GM23248 (cell line): ENCODE measurements around the gene EIF3B.

Experiments
- EZH2 ChIP-seq: fragments of 200-600 bp; sonication (generic); IDR thresholded peaks from 2 replicates; pipeline ENCODE4 v1.6.1; 2018; ENCODE audit warnings: antibody characterized with exemption, mild to moderate bottlenecking; ENCODE audit not compliant: insufficient read depth, poor library complexity, severe bottlenecking
- EZH2phosphoT487 ChIP-seq: fragments of 200-600 bp; sonication (generic); IDR thresholded peaks from 2 replicates; pipeline ENCODE4 v1.6.1; 2018; ENCODE audit warnings: antibody characterized with exemption, moderate library complexity, mild to moderate bottlenecking, low read depth; ENCODE audit not compliant: insufficient read depth

- no peak for TF ChIP-seq EZH2phosphoT487
- TF ChIP-seq EZH2, result no peak
These were observed 63.4 kb downstream of the EIF3B start for GRCh38 chr7:2417981-2418481.
